HL-60 (cell line): ENCODE measurements around the gene OR2F2.

Experiments
- DNase-seq, 2 experiments: peaks; one replicate each; pipeline ENCODE4 v3.0.0-alpha.2; 2010 to 2020; ENCODE audit warnings: low read depth in 1 of 2, low spot score in 1 of 2
- H3K27ac ChIP-seq: fragments of 250-450 bp; sonication (Bioruptor Pico); replicated peaks from 2 replicates; pipeline ENCODE4 v1.5.1; 2020; ENCODE audit warnings: mild to moderate bottlenecking, moderate library complexity
- H3K27me3 ChIP-seq: fragments of 250-450 bp; sonication (Bioruptor Pico); 2 replicates; pipeline ENCODE4 v1.5.1; 2021; ENCODE audit warnings: mild to moderate bottlenecking, moderate library complexity; ENCODE audit not compliant: insufficient read depth, poor library complexity, severe bottlenecking
- H3K4me3 ChIP-seq: replicated peaks from 2 replicates; pipeline ENCODE4 v1.5.1; 2011; ENCODE audit warnings: mild to moderate bottlenecking, control low read depth, low read length; ENCODE audit not compliant: insufficient read depth
- GABPA ChIP-seq: IDR thresholded peaks from 2 replicates; pipeline ENCODE4 v1.6.1; 2012; ENCODE audit warnings: low read depth
- POLR2AphosphoS5 ChIP-seq: IDR thresholded peaks from 2 replicates; pipeline ENCODE4 v1.6.1; 2012; ENCODE audit warnings: low read depth
- SPI1 ChIP-seq: IDR thresholded peaks from 2 replicates; pipeline ENCODE4 v1.6.1; 2012; ENCODE audit warnings: low read depth, mild to moderate bottlenecking, borderline replicate concordance
- TF ChIP-seq, protein P1 (sequence below): IDR thresholded peaks from 2 replicates; pipeline ENCODE4 v1.6.1; 2012; ENCODE audit warnings: low read depth; ENCODE audit not compliant: insufficient replicate concordance
- TF ChIP-seq, protein P2 (sequence below): IDR thresholded peaks from one replicate; pipeline ENCODE4 v1.5.1; 2011; ENCODE audit warnings: low read length, control low read depth, inconsistent platforms; ENCODE audit not compliant: insufficient read depth

Gene OR2F2

DNA sequence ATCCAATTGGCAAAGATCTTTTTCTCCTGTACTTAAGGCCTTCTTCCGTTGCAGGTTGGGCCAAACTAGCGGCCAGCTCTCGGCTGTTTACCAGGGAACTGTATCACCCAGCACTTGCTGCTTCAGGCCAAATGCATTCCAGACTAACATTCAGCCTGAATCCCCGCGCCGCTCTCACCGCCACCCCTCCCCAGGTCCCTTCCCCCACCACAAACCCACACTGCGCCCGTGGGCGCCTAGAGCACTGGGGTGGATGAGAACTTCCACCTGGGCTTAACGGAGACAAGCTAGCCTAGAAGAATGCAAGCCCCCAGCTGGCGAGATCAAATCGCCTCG lies 33.7 kb upstream of the OR2F2 start:
- DNase-seq, result no peak
- no peak overlapping the region; the same call in 1 of the 2 replicates for H3K27ac ChIP-seq
- H3K27me3 ChIP-seq, result no peaks in the 10 kb centered on the region
- TF ChIP-seq SPI1 (no peak), POLR2AphosphoS5 (no peak)
- TF ChIP-seq, protein P1, sequence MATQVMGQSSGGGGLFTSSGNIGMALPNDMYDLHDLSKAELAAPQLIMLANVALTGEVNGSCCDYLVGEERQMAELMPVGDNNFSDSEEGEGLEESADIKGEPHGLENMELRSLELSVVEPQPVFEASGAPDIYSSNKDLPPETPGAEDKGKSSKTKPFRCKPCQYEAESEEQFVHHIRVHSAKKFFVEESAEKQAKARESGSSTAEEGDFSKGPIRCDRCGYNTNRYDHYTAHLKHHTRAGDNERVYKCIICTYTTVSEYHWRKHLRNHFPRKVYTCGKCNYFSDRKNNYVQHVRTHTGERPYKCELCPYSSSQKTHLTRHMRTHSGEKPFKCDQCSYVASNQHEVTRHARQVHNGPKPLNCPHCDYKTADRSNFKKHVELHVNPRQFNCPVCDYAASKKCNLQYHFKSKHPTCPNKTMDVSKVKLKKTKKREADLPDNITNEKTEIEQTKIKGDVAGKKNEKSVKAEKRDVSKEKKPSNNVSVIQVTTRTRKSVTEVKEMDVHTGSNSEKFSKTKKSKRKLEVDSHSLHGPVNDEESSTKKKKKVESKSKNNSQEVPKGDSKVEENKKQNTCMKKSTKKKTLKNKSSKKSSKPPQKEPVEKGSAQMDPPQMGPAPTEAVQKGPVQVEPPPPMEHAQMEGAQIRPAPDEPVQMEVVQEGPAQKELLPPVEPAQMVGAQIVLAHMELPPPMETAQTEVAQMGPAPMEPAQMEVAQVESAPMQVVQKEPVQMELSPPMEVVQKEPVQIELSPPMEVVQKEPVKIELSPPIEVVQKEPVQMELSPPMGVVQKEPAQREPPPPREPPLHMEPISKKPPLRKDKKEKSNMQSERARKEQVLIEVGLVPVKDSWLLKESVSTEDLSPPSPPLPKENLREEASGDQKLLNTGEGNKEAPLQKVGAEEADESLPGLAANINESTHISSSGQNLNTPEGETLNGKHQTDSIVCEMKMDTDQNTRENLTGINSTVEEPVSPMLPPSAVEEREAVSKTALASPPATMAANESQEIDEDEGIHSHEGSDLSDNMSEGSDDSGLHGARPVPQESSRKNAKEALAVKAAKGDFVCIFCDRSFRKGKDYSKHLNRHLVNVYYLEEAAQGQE, result no peak
- TF ChIP-seq, protein P2, sequence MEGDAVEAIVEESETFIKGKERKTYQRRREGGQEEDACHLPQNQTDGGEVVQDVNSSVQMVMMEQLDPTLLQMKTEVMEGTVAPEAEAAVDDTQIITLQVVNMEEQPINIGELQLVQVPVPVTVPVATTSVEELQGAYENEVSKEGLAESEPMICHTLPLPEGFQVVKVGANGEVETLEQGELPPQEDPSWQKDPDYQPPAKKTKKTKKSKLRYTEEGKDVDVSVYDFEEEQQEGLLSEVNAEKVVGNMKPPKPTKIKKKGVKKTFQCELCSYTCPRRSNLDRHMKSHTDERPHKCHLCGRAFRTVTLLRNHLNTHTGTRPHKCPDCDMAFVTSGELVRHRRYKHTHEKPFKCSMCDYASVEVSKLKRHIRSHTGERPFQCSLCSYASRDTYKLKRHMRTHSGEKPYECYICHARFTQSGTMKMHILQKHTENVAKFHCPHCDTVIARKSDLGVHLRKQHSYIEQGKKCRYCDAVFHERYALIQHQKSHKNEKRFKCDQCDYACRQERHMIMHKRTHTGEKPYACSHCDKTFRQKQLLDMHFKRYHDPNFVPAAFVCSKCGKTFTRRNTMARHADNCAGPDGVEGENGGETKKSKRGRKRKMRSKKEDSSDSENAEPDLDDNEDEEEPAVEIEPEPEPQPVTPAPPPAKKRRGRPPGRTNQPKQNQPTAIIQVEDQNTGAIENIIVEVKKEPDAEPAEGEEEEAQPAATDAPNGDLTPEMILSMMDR, result no peak
- peak overlapping the region; percentile 61 for H3K4me3 ChIP-seq

DNA sequence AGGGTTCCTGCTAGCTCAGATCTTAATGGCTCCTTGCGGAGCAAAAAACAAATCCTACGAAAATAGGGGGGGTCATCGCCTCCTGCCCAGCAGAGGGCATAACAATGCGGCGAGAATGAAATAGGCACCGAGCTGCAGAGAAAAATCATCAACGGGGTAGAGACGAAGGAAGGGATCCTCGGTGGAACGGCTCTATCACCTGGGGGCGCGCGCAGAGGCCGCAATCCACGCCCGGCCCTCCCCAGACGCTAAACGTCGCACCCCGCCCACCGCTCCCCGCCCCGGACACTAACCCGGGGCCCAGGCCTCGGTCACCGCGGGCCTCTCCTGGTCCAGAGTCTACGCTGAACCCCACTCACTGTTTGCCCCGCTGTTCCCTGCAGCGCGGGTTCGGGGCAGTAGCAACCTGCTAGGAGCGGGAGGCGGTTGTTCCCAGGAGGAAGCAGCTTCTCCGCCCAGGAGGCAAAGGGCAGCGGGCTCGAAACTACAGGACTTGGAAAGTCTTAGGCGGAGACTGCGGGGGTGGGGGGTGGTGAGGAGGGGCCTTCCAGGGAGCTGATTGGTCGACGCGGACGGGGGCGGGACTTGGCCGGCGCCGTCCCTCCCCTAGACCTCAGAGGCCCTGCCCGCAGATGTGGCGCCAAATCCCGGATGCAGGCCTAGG lies 33.2 kb upstream of the OR2F2 start, which contains the start of gene TCAF1:
TCAF1 (minus strand) TSS at position 509 of the 664 bp plus-strand sequence. CDS start 25,568 bp downstream, outside the sequence.
- H3K4me3 ChIP-seq, result peak within 1 kb of the TSS; percentile 61
- TF ChIP-seq, protein P1, result no peak
- TF ChIP-seq GABPA, result no peak
- TF ChIP-seq, protein P2, result no peak
- no peak for TF ChIP-seq POLR2AphosphoS5
- TF ChIP-seq SPI1, result no peak

GRCh38 chr7:143902332-143902899 lies 32.6 kb upstream of the OR2F2 start:
- Histone ChIP-seq H3K27ac (no peak overlapping the region; the same call in 1 of the 2 replicates), H3K4me3 (peak overlapping the region; percentile 61; the same call in 1 of the 2 replicates), H3K27me3 (no peaks in the 10 kb centered on the region)
- TF ChIP-seq SPI1 (no peak), GABPA (no peak), POLR2AphosphoS5 (no peak)
- TF ChIP-seq, protein P1, result no peak
- TF ChIP-seq, protein P2, result no peak
- no peak for DNase-seq

More for the DNA sequence above, 33.2 kb upstream of the OR2F2 start, which contains the start of gene TCAF1:
- H3K27ac ChIP-seq, result peak within 1 kb of the TSS; percentile 67
- DNase-seq, result peak; percentile 54 to 78
- no peaks in the 10 kb centered on the region for H3K27me3 ChIP-seq
